ENCODE data around the gene DNAAF5. TPM values are rescaled to one million over a fixed set of nuclear protein-coding genes. Genes with fewer than 3 reads are reported as not detected.

Gene DNAAF5
- total and polyA plus RNA-seq, 2 of the 4 experiments (the other 2 are of a cell fraction): 12.4 to 32.6 TPM

GRCh38 chr7:756231-756927 lies 29.9 kb downstream of the DNAAF5 start:
- Histone ChIP-seq H3K23ac (ENCODE audit: low read depth, low read length) (no peak overlapping the region), H4K91ac (ENCODE audit: insufficient read depth, low read depth, low read length) (no peak overlapping the region), H3K27me3 (ENCODE audit: control insufficient read depth, insufficient read depth, low read length) (no peaks in the 10 kb centered on the region), H3K4me1 (ENCODE audit: control insufficient read depth, insufficient read depth, low read length) (no peaks in the 10 kb centered on the region), H4K8ac (ENCODE audit: low read depth in 2 of 2, low read length in 2 of 2) (no peak overlapping the region), H2BK20ac (ENCODE audit: low read depth, low read length) (no peak overlapping the region), H3K9me3 (ENCODE audit: control insufficient read depth, insufficient read depth, low read length) (no peaks in the 10 kb centered on the region), H2AK5ac (ENCODE audit: low read depth, low read length) (no peak overlapping the region), H3K4ac (ENCODE audit: low read depth, low read length) (no peak overlapping the region), H3K56ac (ENCODE audit: extremely low read depth, insufficient read depth, low read length) (no peak overlapping the region), H4K20me1 (ENCODE audit: insufficient read depth, low read length) (no peaks in the 10 kb centered on the region), H2BK120ac (ENCODE audit: low read depth, low read length) (no peak overlapping the region), H2BK15ac (ENCODE audit: low read depth, low read length) (no peak overlapping the region), H3K14ac (replicated peaks; ENCODE audit: low read depth, low read length) (no peak overlapping the region), H4K5ac (ENCODE audit: low read depth, low read length) (no peak overlapping the region), H3K4me3 (ENCODE audit: insufficient read depth, low read depth, low read length) (no peak overlapping the region), H3K9ac (ENCODE audit: low read depth, low read length) (no peak overlapping the region), H3K27ac (ENCODE audit: insufficient read depth, low read length) (no peak overlapping the region), H2AFZ (replicated peaks; ENCODE audit: low read length, poor library complexity) (no peak overlapping the region), H3K79me1 (ENCODE audit: low read depth in 1 of 2, low read length in 2 of 2) (no peaks in the 10 kb centered on the region), H3K18ac (ENCODE audit: low read depth, low read length) (no peak overlapping the region), H2AK9ac (replicated peaks; ENCODE audit: low read depth, low read length, poor library complexity) (no peak overlapping the region), H3K4me2 (ENCODE audit: low read depth, low read length) (no peak overlapping the region), H2BK5ac (ENCODE audit: low read depth, low read length, poor library complexity, severe bottlenecking) (no peak overlapping the region), H3K36me3 (ENCODE audit: control insufficient read depth, insufficient read depth, low read length) (peaks cover 37% of the 10 kb centered on the region), H3K9me1 (ENCODE audit: insufficient read depth, low read length) (no peaks in the 10 kb centered on the region; the same call in 1 of the 2 replicates)
- intact Hi-C loops (cut with micrococcal nuclease) (no loop called here), in situ Hi-C loops (cut with MboI; ENCODE audit: low sequenced_read_pairs) (no loop called here), dilution Hi-C loops (cut with HindIII; ENCODE audit: low sequenced_read_pairs, unreplicated experiment) (no loop called here)
- DNase-seq (no peak), ATAC-seq (ENCODE audit: low read depth) (no peak)
- CTCF ChIA-PET: no interaction called here
- TF ChIP-seq MAFK (IDR thresholded peaks at IDR 0.05; ENCODE audit: low read depth, low read length) (no peak), NFE2L2 (IDR thresholded peaks at IDR 0.05; ENCODE audit: low read depth, low read length) (no peak), POLR2A (IDR thresholded peaks at IDR 0.05; ENCODE audit: low read depth, low read length) (no peak), RAD21 (IDR thresholded peaks at IDR 0.05; ENCODE audit: low read length) (no peak), FOS (IDR thresholded peaks at IDR 0.05; ENCODE audit: low read depth, low read length) (no peak), RCOR1 (IDR thresholded peaks at IDR 0.05; ENCODE audit: insufficient replicate concordance, low read length) (no peak), USF2 (IDR thresholded peaks at IDR 0.05; ENCODE audit: low read depth, low read length) (no peak), SMC3 (IDR thresholded peaks at IDR 0.05; ENCODE audit: low read depth, low read length) (no peak)
- no TSS peak for BruUV-seq (replicated peaks)
- POLR2A ChIA-PET (ENCODE audit: unreplicated experiment): no interaction called here
- 95% methylated on average over 17 of the region's 30 CpGs; no CpG with 5 or more reads in 1 of the 2 experiments for WGBS, 2 experiments (ENCODE audit: extremely low coverage in 2 of 2, insufficient read length in 1 of 2)
